Gastroesophageal sphincter (tissue), 4 donors: Measurements from ENCODE around the gene PTCD3. TPM values are rescaled to one million over a fixed set of nuclear protein-coding genes. Genes with fewer than 3 reads are reported as not detected.

Source experiments
- ATAC-seq: fragments of 150-250 bp; one replicate; pipeline ENCODE4 v1.9.1; 2016; ENCODE audit warnings: mild to moderate bottlenecking, moderate library complexity
- H3K27ac ChIP-seq, 4 donors: fragments of 200-600 bp; sonication (generic) in 3 of 4; 1 replicate in 3 of 4; 2 replicates in 1 of 4; pipeline ENCODE4 v1.5.1; 2016 to 2019
- H3K27me3 ChIP-seq: fragments of 200-600 bp; sonication (generic); one replicate; pipeline ENCODE4 v1.5.1; 2019
- H3K36me3 ChIP-seq, 2 donors: fragments of 200-600 bp; sonication (generic); one replicate each; pipeline ENCODE4 v1.5.1; 2019; ENCODE audit warnings: control low read depth in 1 of 2
- H3K4me1 ChIP-seq, 3 donors: fragments of 200-600 bp; sonication (generic); 1 replicate in 2 of 3; 2 replicates in 1 of 3; pipeline ENCODE4 v1.5.1; 2016 to 2019; ENCODE audit warnings: control low read depth in 2 of 3
- H3K4me3 ChIP-seq, 2 donors: fragments of 200-600 bp; sonication (generic); one replicate each; pipeline ENCODE4 v1.5.1; 2019; ENCODE audit warnings: mild to moderate bottlenecking in 1 of 2, moderate library complexity in 1 of 2
- H3K9me3 ChIP-seq, 3 donors: fragments of 200-600 bp; sonication (generic); one replicate each; pipeline ENCODE4 v1.5.1; 2017 to 2019; ENCODE audit warnings: control low read depth in 2 of 3
- EP300 ChIP-seq: sonication (generic); formaldehyde crosslinking; IDR thresholded peaks from one replicate; pipeline ENCODE4 v1.6.1; 2017; ENCODE audit warnings: antibody characterized with exemption, mild to moderate bottlenecking
- POLR2A ChIP-seq, 2 donors: fragments of 450-650 bp; IDR thresholded peaks; one replicate each; pipeline ENCODE4 v1.6.1; 2017; ENCODE audit warnings: antibody characterized with exemption in 2 of 2, mild to moderate bottlenecking in 2 of 2, moderate library complexity in 1 of 2
- POLR2AphosphoS5 ChIP-seq: sonication (generic); formaldehyde crosslinking; IDR thresholded peaks from one replicate; pipeline ENCODE4 v1.6.1; 2017; ENCODE audit warnings: antibody characterized with exemption
- WGBS, 2 donors: methylation state at CpG; one replicate each; pipeline ENCODE4 v1.1.5; 2018; ENCODE audit warnings: low coverage in 1 of 2; 5-methylcytosine and 5-hydroxymethylcytosine counted together
- total RNA-seq, 4 donors: library from RNA; depleted of rRNA; stranded (reverse); fragments of >200 nt; gene quantifications; one replicate each; pipeline ENCODE4 v1.1.0, GENCODE V29; 2016
- TF ChIP-seq, protein P1 (sequence below), 4 experiments: fragments of 200-600 bp in 2 of 4; fragments of 450-650 bp in 2 of 4; sonication (generic) in 1 of 4; IDR thresholded peaks; one replicate each; pipeline ENCODE4 v1.5.1; 2017 to 2019; ENCODE audit warnings: antibody characterized with exemption in 4 of 4, mild to moderate bottlenecking in 2 of 4, moderate library complexity in 2 of 4

The PTCD3 gene
- total RNA-seq, 4 donors from 2014 or later: 34.7 to 85.1 (median 58.5) TPM

DNA sequence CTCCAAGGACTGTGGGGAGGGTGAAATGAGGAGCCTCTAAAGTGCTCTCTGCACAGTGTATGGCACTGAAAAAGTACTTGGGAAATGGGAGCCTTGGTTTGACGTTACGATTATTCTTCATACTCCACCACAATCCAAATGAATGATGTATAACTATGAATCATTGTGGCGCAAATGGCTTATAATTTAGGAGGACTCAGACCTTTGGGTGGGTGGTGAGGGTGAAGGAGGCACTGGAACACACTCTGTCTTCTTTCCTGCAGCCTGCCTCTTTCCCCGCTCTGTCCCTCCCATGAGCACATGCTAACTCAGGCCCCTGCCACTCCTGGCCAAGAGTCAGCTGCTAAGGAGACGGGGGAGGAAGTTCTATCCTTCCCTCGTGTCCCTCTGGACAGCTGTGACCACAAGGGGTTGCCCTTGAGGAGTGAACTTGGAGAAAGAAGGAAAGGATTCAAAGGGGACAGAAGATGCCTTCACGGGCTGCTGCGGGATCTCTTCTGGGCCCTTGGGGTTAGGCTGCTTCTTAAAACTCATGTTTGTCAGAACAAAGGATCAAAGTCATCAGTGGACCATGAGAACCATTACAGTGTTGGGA is 36.8 kb upstream of the PTCD3 start:
- WGBS, 2 donors: 75 to 92% methylated on average over 4 to 6 of the region's 8 CpGs
- no peak for ATAC-seq
- Histone ChIP-seq H3K4me3 (no peak overlapping the region), H3K36me3 (peaks cover 0 to 71% of the 10 kb centered on the region in 2 donors), H3K4me1 (peaks cover 0 to 43% (median 10%) of the 10 kb centered on the region in 3 donors), H3K27me3 (no peaks in the 10 kb centered on the region), H3K27ac (no peak overlapping the region), H3K9me3 (no peaks in the 10 kb centered on the region)
- TF ChIP-seq EP300: no peak
- TF ChIP-seq POLR2A (IDR thresholded peaks at IDR 0.05): no peak

DNA sequence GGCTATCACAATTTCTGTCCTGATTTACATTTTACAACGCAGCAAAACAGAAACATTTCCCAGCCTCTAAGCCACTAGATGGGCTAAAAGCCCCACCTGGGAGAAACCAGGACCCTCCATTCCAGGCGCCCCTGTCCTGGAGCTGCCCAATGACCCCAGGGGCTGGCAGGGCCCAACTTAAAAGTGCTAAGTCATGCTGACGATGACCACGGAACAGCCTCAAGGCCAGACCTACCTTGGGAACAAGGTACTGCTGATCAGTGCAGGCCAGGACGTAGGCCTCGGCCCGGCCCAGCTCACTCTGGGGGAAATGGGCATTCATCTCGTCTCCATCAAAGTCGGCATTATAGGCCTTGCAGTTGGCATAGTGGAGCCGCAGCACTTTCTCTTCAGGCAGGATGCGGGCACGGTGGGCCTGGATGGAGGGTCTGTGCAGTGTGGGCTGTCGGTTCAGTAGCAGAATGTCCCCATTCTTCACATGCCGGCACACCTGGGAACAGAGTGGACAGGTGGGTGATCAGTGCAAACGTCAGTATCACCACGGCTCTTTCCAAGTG is 36.2 kb upstream of the PTCD3 start:
- no peak for ATAC-seq
- 95% methylated on average over 4 of the region's 16 CpGs for WGBS, 2 donors
- TF ChIP-seq, protein P1, sequence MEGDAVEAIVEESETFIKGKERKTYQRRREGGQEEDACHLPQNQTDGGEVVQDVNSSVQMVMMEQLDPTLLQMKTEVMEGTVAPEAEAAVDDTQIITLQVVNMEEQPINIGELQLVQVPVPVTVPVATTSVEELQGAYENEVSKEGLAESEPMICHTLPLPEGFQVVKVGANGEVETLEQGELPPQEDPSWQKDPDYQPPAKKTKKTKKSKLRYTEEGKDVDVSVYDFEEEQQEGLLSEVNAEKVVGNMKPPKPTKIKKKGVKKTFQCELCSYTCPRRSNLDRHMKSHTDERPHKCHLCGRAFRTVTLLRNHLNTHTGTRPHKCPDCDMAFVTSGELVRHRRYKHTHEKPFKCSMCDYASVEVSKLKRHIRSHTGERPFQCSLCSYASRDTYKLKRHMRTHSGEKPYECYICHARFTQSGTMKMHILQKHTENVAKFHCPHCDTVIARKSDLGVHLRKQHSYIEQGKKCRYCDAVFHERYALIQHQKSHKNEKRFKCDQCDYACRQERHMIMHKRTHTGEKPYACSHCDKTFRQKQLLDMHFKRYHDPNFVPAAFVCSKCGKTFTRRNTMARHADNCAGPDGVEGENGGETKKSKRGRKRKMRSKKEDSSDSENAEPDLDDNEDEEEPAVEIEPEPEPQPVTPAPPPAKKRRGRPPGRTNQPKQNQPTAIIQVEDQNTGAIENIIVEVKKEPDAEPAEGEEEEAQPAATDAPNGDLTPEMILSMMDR (IDR thresholded peaks at IDR 0.05): no peak
- TF ChIP-seq POLR2AphosphoS5: no peak
- no peak for TF ChIP-seq EP300
- no peak for TF ChIP-seq POLR2A (IDR thresholded peaks at IDR 0.05)
- Histone ChIP-seq H3K4me1 (peaks cover 0 to 43% (median 10%) of the 10 kb centered on the region in 3 donors), H3K27me3 (no peaks in the 10 kb centered on the region), H3K36me3 (peaks cover 0 to 71% of the 10 kb centered on the region in 2 donors), H3K4me3 (no peak overlapping the region), H3K9me3 (no peaks in the 10 kb centered on the region), H3K27ac (no peak overlapping the region)

DNA sequence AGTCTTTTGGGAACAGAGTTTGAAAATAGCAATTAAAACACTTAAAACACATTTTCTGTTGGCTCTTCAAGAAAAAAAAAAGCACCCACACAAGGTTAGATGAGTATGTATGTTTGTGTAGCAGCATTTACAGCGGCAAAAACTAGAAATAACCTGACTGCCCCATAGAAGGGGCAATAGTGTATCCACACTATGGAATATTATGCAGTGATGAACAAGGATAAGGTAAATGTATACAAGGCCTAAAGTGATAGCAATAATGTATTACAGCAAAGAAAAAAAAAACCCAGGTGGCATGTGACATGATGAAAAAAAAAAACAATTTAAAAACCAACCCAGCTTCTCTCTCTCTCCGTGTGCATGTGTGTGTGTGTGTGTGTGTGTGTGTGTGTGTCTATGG is 35.2 kb upstream of the PTCD3 start:
- Histone ChIP-seq H3K4me1 (peaks cover 0 to 46% (median 10%) of the 10 kb centered on the region in 3 donors), H3K9me3 (no peaks in the 10 kb centered on the region), H3K4me3 (no peak overlapping the region), H3K27ac (no peak overlapping the region), H3K27me3 (no peaks in the 10 kb centered on the region), H3K36me3 (peaks cover 0 to 63% of the 10 kb centered on the region in 2 donors)
- no peak for ATAC-seq
- 83% methylated on average over 2 of the region's 2 CpGs; no CpG with 5 or more reads in 1 of the 2 donors for WGBS, 2 donors
- TF ChIP-seq EP300 (no peak), POLR2AphosphoS5 (no peak), POLR2A (IDR thresholded peaks at IDR 0.05) (no peak)
- TF ChIP-seq, protein P1 (IDR thresholded peaks at IDR 0.05): no peak

DNA sequence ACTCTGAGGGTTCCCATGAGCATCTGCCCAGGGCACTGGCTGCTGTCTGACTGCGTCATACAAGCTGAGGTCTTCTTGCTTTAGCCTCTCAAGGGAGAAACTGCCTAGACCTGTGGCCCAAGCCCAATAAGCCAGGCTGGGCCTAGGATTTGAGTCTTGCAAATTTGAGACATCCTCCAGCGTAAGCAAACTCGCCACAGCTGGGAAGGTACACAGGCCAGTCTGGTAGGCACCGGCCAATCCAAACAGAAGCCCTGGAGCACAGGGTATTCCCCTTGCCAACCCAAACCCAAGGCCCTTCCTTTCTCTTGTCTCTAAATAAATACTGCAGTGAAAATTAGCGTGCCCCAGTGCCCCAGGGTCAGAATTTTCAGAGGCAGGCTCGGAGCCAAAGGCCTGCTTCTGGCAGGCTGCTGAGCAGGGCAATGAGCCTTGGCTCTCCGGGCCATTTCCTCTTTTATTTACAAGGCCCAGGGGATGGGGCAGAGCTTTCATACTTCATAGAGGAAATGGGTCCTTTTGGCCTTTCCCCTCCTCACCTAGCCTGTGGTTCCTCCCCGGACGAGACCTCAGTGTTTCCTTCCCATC is 33.7 kb upstream of the PTCD3 start:
- no peaks in the 10 kb centered on the region for H3K27me3 ChIP-seq
- H3K4me3 ChIP-seq: no peak overlapping the region
- WGBS, 2 donors: 29 to 49% methylated on average over 1 to 4 of the region's 9 CpGs
- peak; percentile 73 for ATAC-seq
- H3K36me3 ChIP-seq: peaks cover 0 to 62% of the 10 kb centered on the region in 2 donors
- H3K4me1 ChIP-seq: peaks cover 0 to 43% (median 10%) of the 10 kb centered on the region in 3 donors
- no peak for TF ChIP-seq EP300
- TF ChIP-seq POLR2AphosphoS5: peak; percentile 7
- H3K9me3 ChIP-seq: no peaks in the 10 kb centered on the region
- peak overlapping the region in 3 of 4 donors; percentile 69 to 73 (median 72) for H3K27ac ChIP-seq

DNA sequence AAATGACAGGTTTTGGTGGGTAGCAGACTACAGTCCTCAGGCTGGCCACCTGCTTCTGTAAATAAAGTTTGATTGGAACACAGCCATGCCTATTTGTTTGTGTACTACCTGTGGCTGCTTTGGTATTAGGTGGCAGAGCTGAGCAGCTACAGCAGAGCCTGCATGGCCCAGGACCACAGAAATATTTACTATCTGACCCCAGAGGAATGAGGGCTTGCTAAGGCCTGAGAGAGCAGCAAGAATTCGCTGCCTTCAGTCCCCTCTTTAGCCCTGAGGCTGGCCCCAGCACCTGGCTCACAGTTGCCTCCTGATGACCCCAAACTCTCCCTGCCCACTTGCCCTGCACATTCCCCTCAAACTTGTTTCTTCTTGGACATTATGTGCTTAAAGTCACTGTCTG is 32.8 kb upstream of the PTCD3 start:
- 86 to 100% methylated on average over 1 of the region's 1 CpG for WGBS, 2 donors

More for the DNA sequence above, 32.8 kb upstream of the PTCD3 start:
- Histone ChIP-seq H3K27me3 (no peaks in the 10 kb centered on the region), H3K27ac (peak overlapping the region in 2 of 4 donors; percentile 69 to 72), H3K9me3 (no peaks in the 10 kb centered on the region), H3K4me1 (peaks cover 0 to 38% (median 10%) of the 10 kb centered on the region in 3 donors), H3K36me3 (peaks cover 0 to 65% of the 10 kb centered on the region in 2 donors), H3K4me3 (no peak overlapping the region)
- TF ChIP-seq, protein P1 (IDR thresholded peaks at IDR 0.05): no peak
- TF ChIP-seq EP300 (no peak), POLR2AphosphoS5 (no peak), POLR2A (IDR thresholded peaks at IDR 0.05) (no peak)
- ATAC-seq: no peak
